ENCODE measurements around the gene ASPN.

DNA sequence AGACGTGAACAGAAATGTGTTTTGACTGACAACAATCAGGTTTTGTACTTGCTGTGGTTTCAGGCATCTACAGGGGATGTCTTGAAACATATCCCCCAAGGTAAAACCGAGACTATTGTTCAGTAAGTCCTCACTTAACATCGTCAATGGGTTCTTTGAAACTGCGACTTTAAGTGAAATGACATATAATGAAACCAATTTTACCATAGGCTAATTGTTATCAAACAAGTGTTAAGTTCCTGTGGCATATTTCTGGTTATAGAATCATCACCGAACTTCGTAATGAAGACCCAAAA is 41.6 kb downstream of the ASPN start:
- TF ChIP-seq EZH2 (IDR thresholded peaks at IDR 0.05) (no peak), POLR2AphosphoS5 (IDR thresholded peaks at IDR 0.05; ENCODE audit: borderline replicate concordance, low read depth, low read length) (no peak)
